GM21360 (cell line): Measurements from ENCODE around the gene PRND.
"Not testable (repeated sequence)": the region's sequence is repeated elsewhere in the genome, so short reads cannot be mapped to it uniquely, and the experiment has no call there.

Experiments
- ATAC-seq: cut with Tn5 transposase; IDR thresholded peaks from one replicate; pipeline ENCODE4 v1.9.1; 2021; ENCODE audit warnings: mild to moderate bottlenecking, moderate library complexity; ENCODE audit not compliant: unreplicated experiment

PRND gene

GRCh38 chr20:4736875-4737274, 15.2 kb downstream of the PRND start:
- ATAC-seq: no peak

DNA sequence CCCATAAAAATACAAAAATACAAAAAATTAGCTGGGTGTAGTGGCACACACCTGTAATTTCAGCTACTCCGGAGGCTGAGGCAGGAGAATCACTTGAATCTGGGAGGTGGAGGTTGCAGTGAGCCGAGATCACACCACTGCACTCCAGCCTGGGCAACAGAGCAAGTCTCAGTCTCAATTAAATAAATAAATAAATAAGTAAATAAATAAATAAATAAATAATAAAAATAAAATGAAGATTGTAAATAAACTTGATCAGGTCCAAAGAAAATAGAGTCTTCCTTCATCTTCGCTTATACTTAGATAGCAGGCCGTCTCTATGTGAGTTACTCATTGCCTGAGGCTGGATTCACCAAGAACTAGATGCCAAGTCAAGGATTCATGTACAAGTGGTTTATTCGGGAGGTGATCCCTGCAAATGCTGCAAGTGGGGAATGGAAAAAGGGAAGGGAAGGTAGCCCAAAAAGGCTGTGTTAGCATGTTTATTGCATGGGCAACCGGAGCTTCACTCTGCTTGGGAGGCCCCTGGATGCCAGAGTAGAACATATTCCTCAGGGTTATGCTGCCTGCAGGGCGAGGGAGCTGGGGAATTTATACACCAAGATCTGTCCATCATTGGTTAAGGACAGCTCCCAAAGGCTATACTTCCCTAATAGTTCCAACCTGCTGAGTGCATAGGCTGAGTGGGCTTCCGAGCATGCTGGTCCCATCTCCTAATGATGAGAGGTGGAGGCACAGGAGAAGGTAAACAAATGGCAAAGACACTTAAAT, 16.3 kb downstream of the PRND start:
- ATAC-seq: no peak

GRCh38 chr20:4740774-4741431, 19.2 kb downstream of the PRND start:
- no peak for ATAC-seq

DNA sequence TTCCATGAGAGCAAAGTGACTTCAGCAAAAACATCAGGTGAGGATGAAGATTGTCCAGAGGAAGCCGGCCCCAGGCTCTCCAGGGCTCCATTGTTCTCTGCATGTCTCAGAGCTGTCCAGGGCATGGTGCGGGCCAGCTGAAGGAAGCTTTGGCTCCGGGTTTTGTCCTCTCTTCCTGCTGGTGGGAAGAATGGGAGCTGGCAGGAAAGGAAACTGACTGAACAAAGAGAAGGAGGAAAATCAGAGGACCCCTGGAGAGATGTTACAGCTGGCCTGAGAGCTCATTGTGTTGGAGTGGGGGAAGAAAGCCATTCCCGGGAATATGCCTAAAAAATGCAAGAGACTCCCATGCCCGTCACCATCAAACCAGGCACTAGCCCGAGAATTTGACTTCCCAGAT, 27.1 kb downstream of the PRND start:
- ATAC-seq: no peak

DNA sequence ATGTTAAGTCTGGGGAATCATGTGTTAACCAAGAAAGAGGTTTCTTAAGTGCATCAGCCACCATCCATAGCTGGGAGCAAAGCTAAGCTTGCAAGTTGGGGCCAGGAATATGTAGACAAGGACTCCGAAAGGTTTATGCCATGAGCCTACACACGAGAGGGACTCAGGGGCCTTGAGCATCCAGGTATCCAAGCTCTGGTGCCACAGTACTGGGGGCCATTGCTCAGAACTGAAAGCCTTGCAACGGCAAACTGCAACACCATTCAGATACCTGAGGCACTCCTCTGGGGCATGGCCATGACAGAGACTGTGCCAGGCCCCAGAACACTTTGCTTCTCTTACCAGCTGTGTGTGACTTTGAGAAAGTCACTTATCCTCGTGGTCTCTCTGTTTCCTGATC, 27.6 kb downstream of the PRND start:
- no peak for ATAC-seq

DNA sequence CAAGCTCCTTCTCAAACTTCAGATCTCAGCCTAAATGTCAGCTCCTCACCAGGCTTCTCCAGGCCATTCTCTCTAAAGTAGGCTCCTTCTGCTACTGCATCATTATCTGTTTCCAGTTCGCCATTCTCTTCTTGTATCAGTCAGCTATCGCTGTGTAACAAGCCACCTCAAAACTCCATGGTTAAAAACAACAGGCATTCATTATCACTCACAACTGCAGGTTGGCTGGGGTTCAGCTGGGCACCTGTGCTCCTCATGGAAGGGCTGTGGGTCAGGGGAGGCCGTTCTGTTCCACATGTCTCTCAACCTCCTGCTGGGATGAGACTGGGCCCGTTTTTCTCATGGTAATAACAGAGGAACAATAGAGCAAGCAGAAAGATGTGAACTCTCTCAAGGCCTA, 28.7 kb downstream of the PRND start:
- ATAC-seq: no peak

DNA sequence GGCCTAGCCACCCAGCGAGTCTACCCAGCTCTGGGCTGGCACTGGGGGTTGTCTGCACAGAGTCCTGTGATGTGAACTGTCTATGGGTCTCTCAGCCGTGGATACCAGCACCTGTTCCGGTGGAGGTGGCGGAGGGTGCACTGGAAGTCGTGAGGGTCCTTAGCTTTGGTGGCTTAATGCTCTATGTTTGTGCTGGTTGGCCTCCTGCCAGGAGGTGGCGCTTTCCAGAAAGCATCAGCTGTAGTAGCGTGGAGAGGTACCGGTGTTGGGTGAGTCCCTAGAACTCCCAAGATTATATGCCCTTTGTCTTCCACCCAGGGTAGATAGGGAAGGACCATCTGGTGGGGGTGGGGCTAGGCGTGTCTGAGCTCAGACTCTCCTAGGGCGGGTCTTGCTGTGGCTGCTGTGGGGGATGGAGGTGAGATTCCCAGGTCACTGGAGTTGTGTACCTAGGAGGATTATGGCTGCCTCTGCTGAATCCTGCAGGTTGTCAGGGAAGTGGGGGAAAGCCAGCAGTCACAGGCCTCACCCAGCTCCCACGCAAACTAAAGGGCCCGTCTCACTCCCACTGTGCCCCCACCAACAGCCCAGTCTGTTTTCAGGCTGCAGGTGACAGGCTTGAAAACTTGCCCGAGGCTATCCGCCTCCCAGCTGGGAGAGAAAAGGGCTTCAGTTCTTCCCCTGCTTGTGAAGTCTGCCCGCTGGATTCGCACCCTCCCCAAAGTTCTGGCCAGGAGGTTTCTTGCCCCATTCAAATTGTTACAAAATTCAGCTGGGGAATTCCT, 37.6 kb downstream of the PRND start:
- not testable (repeated sequence) for ATAC-seq

DNA sequence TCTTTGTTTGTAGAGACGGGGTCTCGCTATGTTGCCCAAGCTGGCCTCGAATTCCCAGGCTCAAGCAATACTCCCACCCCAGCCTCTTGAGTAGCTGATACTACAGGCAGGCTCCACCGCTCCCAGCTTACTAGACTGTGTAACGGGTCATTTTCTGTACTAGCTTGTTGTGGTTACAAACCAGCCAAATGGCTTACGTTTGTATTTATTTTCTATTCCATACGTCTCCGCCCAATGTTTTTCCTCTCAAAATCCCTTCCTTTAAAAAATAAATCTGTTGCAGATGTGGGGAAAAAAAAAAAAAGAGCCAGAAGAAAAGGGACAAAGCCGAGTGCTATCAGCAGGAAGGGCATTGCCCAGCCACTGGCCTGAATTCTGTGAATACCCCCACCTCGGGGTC, 41.6 kb downstream of the PRND start:
- no peak for ATAC-seq

GRCh38 chr20:4763723-4764510, 42.2 kb downstream of the PRND start:
- ATAC-seq: no peak

DNA sequence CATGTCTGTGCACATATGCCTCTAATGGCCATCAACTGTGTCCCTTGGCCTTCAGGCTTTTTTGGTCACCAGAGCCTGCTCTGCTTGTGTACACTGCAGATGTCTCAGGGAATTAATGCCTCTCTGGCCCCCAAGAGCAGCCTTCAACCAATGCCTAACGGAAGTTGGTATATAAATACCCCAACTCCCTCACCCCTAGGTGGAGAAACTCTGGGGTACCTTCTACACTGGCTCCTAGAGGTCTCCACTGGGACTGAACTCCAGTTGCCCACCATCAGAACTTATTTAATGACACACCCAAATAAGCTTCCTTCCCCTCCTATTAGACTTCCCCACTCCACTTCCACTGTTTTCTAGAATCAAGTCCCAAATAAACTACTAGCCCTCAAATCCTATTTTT, 43.1 kb downstream of the PRND start:
- ATAC-seq: no peak

DNA sequence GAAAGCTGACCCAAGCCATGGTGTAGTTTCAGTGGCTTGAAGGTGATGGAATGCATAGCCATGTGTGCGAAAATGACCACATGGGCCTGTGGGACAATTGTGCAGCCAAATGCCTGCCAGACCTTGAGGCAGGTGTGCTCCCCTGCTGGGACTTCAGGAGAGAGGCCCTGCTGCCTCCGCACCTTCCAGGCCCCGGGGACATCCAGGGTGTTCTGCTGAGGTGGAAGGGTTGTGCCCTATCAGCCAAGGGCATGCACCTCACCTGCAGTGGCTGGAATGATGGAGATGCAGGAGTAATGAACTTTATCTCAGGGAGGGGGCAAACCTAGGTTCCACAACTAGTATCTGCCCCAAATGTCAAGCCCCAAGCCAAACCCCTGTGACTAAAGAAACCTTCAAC, 44.0 kb downstream of the PRND start:
- ATAC-seq: no peak

GRCh38 chr20:4766631-4767030, 44.9 kb downstream of the PRND start:
- ATAC-seq: no peak

DNA sequence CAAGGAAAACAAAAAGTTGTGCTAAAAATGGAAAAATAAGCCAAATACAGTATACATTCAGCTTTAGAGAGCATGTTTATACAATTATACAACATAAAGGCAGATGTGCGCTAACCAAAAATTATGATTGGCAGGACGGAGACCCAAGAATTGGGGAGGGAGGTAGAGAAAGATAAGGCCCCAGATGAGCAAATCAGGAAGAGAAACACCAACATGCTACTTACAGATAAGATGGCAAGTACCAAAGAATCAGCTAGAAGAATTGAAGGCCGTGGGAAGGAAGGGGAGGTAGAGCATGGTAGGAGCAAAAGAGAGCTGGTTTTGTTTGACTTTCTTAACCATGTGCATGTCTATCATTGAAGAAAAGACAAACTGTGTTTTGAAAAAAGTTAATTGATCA, 45.4 kb downstream of the PRND start:
- ATAC-seq: no peak

DNA sequence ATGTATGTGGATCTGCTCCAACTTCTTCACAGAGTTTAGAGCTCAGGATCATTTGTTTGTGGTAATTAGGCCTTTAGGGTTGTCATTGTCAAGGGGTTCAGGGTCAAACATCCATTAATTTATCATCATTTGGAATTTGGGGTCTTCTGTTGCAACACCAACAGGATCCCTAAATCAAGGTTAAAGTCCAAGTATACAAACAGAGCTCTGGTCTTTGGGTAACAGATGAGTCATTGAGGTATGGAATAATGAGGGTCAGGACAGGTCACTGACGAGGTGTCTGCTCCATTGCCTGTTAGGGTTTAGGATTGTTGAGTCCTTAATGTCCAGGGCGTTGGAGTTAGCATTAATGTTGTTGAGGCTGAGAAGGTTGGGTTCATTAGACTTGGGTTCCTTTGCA, 47.6 kb downstream of the PRND start:
- ATAC-seq: no peak

GRCh38 chr20:4770026-4770425, 48.3 kb downstream of the PRND start:
- no peak for ATAC-seq

- no peak for ATAC-seq
These were observed 49.3 kb downstream of the PRND start for GRCh38 chr20:4771004-4771403.

DNA sequence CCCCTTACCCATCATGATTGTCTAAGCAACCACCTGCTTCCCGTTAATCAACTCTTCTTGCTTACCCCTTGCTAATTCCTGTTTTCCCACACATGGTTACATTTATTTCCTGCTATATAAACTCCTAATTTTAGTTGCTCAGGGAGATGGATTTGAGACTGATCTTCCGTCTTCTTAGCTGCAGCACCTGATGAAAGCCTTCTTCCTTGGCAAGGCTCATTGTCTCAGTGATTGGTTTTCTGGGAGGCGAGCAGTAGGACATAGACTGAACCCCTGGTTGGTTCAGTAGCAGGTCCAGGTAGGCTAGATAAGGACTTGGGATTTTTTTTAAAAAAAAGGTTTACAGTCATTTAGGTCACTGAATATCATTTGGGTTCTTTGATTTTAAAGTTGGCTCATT, 50.4 kb downstream of the PRND start:
- no peak for ATAC-seq

DNA sequence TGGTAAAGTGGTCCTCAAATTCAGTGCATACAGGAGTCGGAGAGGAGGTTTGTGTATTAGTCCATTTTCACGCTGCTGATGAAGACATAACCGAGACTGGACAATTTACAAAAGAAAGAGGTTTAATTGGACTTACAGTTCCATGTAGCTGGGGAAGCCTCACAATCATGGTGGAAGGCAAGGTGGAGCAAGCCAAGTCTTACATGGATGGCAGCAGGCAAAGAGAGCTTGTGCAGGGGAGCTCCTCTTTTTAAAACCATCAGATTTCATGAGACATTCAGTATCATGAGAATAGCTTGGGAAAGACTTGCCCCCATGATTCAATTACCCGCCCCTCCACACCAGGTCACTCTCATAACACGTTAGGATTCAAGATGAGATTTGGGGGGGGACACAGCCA, 51.3 kb downstream of the PRND start:
- ATAC-seq: not testable (repeated sequence)

- ATAC-seq: no peak
These were observed 52.0 kb downstream of the PRND start for GRCh38 chr20:4773736-4774135.

GRCh38 chr20:4774207-4774606, 52.5 kb downstream of the PRND start:
- no peak for ATAC-seq
